HG03196 (cell line): ENCODE results near the gene SLC12A1.

ENCODE experiments used
- ATAC-seq: cut with Tn5 transposase; IDR thresholded peaks from one replicate; pipeline ENCODE4 v1.9.1; 2021; ENCODE audit not compliant: unreplicated experiment

SLC12A1 gene

DNA sequence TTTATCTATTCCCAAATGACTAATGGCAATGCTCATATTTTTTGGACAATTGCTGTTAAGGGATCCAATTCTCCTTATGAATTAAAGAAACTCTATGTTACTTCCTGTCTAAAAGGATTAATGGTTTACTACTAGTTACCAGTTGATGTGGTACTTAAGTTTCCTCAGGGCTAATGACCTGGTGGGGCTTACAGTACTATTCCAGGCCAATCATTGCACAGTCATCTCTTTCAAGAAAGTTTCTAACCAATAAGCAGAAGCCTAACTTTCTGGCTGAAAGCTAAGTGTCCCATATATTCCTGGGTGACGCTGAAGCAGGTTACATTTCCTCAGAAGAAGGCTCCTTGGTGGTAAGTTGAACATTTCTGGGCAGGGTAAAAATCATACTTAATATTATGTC lies at the start of gene SLC12A1:
SLC12A1 (plus strand) TSS at position 322 of the 400 bp plus-strand sequence. CDS start 1,418 bp downstream, outside the sequence.
- ATAC-seq, result no peak

DNA sequence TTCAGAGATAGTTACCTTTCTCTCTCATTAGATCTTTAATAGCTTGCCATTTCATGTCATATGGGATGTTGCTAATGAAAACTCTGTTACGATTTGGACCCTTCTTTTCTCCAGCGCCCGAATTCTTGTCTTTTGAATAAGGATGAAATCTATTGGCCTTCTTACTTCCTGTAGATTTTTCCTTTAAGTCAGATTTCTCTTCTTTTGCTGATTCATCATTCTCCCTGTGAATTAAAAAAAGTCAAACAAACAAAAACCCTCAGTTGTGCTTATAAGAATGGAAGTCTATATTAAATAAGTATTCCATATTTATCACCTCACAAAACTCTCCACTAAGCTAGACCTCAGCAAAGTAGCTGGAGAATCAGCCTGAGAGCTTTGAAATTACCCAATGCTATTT lies 37.5 kb upstream of the SLC12A1 start:
- ATAC-seq, result no peak

DNA sequence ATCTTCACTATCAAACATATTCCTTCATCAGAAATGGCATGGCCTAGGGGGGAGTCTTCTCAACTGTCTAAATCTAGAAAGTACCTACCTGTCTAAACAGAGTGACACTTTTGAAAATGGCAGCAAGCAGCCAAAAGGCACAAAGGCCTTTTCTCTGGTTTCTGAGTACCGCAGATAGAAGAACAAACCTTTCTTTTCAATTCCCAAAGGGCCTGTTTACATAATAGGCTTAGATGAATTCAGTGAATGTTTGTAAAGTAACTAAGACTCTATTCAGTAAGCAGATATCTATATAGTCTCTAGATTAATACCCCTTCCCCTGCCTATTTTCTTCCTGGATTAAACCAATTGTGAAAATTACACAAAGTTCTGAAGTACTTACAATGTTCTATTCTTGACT lies 35.1 kb upstream of the SLC12A1 start:
- ATAC-seq, result no peak

DNA sequence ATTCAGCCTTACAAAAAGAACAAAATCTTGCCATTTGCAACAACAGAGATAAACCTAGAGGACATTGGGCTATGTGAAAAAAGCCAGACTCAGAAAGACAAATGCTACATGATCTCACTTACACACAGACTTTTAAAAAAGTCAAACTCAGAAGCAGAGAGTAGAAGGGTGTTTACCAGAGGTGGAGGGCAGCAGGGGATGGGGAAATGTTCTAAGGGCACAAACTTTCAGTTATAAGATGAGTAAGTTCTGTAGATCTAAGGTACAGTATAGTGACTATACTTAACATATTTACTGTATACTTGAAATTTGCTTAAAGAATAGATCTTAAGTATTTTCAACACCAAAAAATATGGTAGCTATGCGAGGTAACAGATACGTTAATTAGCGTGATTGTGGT lies 31.0 kb upstream of the SLC12A1 start:
- peak; percentile 32 for ATAC-seq

DNA sequence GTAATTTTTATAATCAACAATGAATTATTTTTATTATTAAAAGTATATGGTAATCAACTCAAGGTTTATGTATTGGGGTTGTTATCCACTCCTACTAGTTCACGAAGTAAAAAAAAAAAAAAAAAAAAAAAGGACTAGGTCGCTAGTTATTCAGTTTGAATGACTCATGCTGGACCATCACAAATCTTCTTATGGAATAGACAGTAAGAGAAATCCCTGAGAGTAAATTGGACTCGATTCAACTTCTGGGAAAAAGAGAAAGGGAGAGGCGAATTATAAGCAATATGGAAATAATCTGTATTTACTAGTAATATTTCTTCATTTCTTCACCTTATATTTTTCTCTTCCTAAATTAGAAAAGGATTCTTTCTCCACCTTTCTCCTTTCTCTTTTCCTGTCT lies 30.0 kb upstream of the SLC12A1 start:
- no peak for ATAC-seq

DNA sequence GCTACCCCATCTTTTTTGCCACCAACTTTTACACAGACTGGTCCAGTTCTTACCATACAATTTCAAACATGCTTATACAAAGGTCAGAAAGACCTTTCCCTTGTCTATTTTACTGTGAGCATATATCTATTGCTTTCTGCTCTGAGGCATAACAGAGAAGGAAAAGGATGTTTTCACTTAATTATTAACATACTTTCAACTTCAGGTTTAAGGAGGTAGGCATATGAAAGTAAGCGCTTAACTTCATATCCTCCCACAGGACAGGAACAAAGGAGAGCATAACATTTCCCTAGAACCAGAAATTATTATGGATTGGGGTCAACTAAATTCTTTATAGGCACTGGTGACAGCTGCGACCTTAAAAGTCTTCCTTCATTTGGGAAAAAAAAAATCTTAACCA lies 29.1 kb upstream of the SLC12A1 start:
- no peak for ATAC-seq

DNA sequence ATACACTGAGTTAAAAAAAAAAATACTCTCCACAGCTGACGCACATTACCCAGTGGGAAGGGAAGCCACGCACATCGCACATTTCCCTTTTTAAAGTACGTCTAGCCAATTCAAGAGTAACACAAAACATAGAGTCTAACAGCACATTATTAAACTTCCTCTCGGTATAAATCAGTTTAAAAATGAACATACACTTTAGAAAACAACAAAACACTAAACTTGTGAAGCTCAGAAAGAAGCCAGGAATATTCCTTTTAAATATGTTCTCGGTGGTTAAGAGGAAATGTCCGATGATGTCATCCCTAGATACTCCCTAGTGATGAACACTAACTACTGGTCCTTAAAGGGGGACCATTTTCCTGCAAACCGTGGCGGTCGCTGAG lies 28.7 kb upstream of the SLC12A1 start:
- ATAC-seq, result peak; percentile 61

DNA sequence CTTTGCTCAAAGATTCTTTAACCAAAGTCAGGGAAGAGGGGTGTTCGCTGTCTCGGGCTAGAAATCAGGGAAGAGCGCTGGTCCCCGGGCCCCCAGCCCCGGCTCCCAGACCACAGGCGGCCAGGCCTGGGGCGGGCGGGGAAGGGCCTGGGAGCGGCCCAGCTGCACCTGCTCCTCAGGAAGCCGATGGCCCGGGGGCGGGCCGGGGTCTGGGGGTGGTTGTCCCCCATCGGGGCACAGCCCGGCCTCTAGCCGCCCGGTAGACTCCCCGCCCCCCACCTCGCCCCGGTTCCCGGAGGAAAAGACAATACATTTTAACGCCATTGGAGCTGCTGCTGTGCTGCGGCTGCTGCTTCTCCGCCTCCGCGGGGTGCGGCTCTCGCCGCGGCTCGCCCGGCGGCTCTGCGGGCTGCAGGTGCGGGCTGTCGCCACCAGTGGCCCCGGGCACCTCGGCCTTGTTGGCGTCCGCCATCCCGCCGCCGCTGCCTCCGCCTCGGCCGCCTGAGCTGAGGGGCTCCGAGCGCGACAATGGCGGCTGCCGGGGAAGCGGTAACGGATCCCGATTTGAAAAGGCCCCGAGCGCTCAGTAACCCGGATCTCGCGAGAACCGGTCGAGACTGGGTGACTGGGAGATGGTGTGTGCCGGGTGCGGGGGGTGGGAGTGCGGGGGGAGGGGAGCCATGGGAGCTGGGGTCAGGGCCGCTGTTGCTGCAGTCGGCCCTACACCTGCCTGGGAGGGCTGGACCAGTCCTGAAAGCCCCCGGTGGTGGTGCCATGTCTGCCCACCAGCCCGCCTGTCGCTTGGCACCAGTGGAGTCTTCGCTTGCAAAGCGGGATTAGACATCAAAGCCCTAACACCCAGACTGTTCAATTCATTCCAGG lies 28.1 kb upstream of the SLC12A1 start, which contains the start of gene MYEF2:
MYEF2 (minus strand) TSS at position 530 of the 882 bp plus-strand sequence; CDS start at position 472, 58 bp downstream.
- peak; percentile 58 for ATAC-seq

DNA sequence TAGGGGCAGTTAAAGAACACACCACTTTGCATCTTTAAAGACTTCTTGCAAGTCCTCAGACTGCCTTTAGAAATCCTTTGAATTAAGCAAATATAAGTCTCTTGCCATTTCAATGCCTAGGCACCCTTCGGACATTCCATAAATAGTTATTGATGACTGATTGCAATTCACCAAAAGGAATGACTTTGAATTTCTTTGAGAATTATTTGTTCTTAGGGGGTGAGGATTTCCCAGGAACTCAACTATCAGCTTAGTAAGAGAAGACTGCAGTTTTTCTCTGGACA lies 27.5 kb upstream of the SLC12A1 start:
- no peak for ATAC-seq

DNA sequence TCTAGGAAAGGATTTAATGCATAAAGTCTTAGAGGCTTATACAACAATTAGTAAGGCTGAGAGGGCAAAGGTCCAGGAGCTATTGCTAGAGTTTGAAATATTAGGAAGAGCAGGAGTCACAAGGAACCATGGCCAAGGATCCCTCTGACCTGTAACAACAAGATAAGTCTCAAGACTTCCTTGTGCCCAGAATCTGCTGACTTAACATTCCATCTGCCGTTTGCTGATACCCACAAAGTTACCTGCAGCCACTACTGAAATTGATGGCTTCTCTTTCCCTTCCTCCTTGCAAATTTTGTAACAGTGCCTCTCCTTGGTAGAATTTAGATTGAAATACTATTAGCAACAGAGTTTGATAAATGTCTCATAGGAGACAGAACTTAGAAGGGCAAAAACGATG lies 23.4 kb upstream of the SLC12A1 start:
- ATAC-seq, result no peak

DNA sequence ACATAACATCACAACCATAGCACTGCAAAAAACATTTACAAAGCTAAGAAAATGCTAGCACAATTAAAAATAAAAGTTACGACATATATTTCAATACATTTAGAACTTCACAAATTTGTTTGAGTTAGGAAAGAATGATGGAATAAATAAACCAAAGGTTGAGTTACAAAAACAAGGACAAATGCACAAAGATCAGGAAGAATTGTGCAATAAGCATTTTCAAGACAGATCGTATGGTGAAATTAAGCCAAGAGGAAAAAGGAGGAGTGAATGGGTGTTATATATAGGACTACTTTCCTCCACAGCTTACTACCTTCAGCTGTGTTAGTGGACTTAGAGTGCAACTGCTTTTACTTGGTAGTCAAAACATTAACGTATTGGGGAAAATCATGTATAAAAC lies 20.6 kb upstream of the SLC12A1 start:
- no peak for ATAC-seq

DNA sequence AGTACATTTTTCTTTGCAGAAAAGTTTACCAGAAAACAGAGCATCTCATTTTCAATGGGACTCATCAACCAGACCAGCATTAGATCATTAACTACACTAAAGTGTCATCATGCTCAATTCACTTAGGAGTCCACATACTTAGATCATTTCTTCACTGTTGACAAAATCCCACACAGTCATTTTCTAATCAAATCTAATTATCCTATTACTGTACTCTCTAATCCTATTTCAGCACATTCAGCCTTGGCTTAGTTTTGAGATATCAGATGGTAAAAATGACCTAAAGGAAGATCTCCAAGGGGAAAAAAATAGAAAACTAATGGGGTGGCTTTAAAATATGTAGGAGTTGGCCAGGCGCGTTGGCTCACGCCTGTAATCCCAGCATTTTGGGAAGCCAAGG lies 19.8 kb upstream of the SLC12A1 start:
- ATAC-seq, result no peak

DNA sequence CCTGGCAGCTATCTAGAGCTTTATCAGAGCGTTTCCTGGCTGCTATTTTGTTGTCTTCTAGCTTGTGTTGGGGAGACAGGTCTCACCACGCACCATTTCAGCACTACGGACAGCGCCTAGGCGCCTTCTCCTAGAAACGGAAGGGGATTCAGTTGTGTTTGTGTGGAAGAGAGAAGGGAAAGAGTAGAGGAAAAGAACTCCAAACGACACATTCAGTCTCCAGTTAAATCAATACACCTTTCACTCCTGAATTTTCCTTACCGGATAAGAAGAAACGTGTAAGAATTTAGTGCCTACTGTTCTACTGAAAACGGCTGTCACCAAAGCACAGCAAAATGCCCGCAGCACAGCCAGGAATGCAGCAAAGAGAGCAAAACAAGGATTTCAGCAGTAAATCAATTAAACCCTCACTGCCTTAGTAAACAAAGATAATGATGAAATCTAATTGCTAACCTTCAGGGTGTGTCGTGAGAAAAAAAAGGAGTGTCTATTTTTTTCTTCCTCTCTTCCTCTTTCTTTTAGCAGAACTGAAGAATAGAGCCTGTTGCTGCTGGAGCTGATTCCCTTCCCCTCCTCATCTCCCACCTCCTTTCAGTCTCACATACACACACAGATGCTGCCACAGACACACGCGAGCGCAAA lies 15.0 kb upstream of the SLC12A1 start:
- no peak for ATAC-seq

DNA sequence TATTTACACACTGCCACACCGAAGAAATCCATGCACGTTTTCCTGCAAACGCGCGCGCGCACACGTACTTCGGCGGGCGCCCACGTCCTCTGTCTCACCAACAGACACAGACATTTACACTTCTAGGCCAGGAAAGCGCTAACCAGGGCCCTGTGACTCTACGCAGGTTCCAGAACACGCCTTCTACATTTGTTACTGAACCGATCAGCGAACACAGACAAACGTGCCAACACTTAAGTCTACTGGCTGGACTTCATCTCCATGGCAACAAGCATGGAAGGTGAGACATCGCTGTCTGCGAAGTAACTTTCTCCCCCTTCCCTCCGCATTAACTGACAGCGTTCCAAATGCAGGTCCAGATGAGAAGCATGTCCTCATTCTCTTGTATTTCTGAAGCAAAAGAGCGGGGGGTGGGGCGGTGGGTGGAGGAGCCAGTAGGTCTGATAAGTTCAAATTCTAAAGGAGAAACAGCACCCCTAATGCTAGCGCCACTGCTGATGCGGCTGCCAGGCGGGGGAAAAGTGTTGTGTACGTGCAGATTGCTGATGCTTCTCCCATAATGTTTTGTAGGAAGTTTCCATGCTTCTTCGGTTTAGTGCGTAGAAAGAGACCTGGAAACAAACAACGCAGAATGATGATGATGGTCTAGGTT lies 14.4 kb upstream of the SLC12A1 start, which contains the start of gene CTXN2:
CTXN2 (plus strand) TSS at position 92 of the 652 bp plus-strand sequence. CDS start 9,636 bp downstream, outside the sequence.
- no peak for ATAC-seq

DNA sequence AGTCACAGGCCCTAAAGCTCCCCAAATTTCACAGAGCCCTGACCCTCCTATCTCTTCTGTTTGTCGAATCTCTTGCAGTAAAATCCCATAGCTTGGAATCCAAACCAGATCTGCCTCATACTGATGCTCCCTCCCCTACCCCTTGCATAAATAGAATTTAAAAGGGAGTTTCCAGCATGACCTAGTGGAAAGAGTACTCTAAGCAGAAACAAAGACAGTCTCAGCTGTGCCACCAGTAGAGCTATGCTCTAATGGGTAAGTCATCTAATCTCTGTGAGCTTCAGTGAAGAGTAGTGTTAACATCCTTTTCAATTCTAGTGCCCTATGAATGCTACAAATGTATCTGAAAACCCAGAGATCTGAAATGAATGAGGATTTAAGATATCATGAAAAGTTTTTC lies 4.0 kb upstream of the SLC12A1 start:
- no peak for ATAC-seq

DNA sequence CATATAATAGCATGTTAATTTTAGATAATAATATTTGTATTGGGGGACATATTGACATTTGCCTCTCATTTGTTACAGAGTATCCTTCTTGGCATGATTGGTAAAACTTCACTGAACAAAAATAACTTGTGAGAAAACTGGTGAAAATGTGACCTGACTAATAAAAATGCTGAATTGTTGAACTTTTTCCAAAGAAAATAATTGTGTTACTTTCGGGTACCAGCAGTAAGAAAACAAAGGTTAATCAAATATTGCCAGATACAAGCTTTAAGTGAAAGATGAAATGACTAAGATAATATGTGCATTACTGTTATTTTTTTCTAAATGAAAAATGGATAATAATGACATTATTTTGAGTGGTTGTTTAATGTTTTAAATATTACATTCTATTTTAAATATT lies 15.2 kb downstream of the SLC12A1 start:
- no peak for ATAC-seq

DNA sequence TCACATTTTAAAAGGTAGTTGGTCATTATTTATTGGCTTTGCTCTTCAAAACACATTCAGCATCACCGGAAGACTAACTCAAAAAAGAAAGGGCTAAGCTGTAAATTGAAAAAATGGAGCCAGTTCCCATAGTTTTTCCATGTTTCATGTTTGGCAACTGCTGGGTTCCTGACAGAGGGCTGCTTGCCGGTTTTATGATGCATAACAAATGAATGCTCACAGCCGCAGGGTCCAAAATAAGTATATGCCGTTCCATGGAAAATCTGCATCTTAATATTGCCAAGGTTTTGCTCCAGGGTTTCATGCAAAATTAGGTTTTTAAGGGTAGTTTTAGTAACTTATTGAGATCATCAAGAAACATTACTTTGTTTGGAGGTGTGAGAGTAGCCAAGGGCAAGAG lies 15.8 kb downstream of the SLC12A1 start:
- no peak for ATAC-seq

DNA sequence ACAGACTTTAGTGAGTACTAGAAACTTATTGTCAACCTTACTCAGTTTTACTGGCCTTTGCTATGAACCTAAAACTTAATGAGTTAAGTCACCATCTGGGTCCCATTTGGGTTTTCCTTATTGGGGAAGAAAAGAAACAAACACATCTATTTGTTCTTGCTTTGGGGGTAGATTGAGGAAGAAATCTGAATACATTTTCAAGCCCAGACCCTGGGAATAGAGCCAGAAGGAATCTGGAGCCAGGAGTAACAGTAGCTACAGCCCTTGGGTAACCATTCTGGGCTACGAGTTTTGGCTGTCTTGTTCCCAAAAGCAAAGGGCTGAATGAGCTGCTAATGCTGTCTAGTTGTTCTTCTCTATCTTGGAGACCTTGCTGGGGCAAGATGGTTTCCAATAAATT lies 16.5 kb downstream of the SLC12A1 start:
- ATAC-seq, result no peak

DNA sequence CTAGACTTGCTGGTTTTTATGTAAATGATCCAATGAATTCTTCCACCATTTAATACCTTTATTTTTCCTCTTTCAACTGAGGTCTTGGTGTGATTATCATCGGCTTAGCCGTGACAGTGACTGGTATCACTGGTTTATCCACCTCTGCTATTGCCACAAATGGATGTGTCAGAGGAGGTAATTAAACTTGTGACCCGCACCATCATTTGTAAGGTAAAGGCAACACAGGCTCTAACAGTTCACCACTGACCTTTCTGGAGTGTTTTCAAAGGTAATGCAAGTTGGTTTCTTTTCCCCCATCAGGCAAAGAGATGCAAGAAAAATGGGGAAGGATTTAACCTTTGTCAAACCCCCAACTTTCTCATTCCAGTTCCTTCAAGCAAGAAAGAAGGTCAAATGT lies 19.7 kb downstream of the SLC12A1 start:
- no peak for ATAC-seq

DNA sequence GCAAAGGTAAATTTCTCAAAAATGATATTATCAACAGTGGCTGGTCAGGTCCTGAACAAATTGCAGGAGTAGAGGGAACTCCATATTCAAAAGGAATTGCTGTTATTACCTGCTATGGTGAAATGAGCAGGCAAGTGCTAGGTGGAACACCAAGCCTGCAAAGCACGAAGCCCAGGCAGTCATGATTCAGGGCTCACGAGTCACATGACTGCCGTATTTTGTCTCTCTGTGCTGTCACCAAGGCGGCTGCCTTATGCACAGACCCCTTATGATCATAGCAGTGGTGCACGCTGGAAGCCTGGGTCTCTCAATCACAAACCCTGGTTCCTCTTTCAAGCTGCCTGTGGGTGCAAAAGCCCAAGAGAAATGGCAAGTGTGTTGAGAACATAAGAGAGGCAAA lies 24.4 kb downstream of the SLC12A1 start:
- no peak for ATAC-seq

DNA sequence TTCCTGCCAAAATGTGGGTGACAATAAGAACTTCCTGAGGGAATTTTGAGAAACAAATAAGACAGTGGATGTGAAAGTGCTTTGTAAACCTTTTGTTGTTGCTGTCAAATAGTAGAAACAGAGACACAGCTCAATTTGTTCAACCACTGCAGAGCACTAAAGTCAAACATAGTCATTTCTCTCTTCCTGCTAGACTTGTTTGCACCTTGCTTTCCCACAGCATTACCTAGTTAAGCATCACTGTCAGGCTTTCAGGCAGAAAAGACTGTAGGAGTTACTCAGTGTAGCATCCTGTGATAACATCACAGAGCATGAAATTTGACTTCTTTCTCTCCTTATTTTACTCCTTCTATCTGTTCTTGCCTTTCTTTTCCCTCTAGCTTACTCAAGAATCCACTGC lies 27.1 kb downstream of the SLC12A1 start:
- ATAC-seq, result no peak

DNA sequence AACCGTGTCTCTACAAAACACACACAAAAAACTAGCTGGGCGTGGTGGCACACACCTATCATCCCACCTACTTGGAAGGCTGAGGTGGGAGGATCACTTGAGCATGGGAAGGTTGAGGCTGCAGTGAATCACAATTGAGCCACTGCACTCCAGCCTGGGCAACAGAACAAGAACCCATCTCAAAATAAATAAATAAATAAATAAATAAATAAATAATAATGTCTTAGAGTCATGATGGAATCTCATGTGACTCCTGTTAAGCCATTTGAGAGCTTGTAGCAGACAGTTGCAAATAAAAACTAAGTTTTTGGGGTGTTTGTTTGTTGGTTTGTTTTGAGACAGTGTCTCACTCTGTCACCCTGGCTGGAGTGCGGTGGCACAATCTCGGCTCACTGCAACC lies 33.2 kb downstream of the SLC12A1 start:
- ATAC-seq, result no peak
